ENCODE data around the gene PAX2. TPM values are rescaled to one million over a fixed set of nuclear protein-coding genes. Genes with fewer than 3 reads are reported as not detected.

The PAX2 gene
- total and polyA plus RNA-seq, 2 of the 13 experiments (the other 11 are each of a cell fraction or from before 2014, with no cell fraction given): not detected

DNA sequence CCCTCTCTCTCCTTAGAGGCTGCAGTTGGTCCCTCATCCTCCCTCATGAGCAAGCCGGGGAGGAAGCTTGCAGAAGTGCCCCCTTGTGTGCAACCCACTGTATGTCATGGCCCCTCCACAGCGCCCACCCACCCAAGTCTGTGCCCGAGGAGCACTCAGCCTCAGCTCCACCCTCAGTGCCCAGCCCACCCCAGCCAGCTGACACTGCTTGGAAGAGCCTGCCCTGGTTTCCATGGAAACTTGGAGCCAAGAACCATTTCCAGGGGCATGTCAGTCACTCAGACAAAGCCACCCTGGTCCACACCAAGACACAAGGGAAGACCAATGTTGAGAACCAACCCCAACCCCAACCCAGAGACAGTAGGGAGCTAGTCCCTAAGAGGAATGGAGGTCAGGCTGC, 79.5 kb downstream of the PAX2 start:
- no peak for ATAC-seq
- no TSS peak for BruUV-seq (replicated peaks)
- no peaks in the 10 kb centered on the region for H3K9me3 ChIP-seq (ENCODE audit: low read length)
- peaks cover 33% of the 10 kb centered on the region for H3K4me1 ChIP-seq (ENCODE audit: insufficient read depth, low read length)
- no peak for FAIRE-seq
- intact Hi-C loops (cut with micrococcal nuclease; ENCODE audit: unreplicated experiment): loop anchor here (5.0 kb wide), 1 partner anchor 52 kb away; no protein-coding TSS in a partner anchor
- H4K20me1 ChIP-seq (ENCODE audit: insufficient read depth, low read length): no peaks in the 10 kb centered on the region
- no CpG with 5 or more reads among the region's 3 CpGs for WGBS (ENCODE audit: low lambda C conversion rate)
- no peak overlapping the region for H3K27ac ChIP-seq (ENCODE audit: extremely low read length, insufficient read depth, low read length)
- H3K79me2 ChIP-seq (ENCODE audit: insufficient read depth, low read length): no peaks in the 10 kb centered on the region
- no peaks in the 10 kb centered on the region for H3K36me3 ChIP-seq (replicated peaks in 1 of 2; ENCODE audit: control insufficient read depth in 1 of 2, insufficient read depth in 2 of 2, low read length in 2 of 2)
- no peak overlapping the region for H3K4me3 ChIP-seq (replicated peaks in 1 of 3; ENCODE audit: insufficient read depth in 1 of 3, low read depth in 2 of 3, low read length in 3 of 3)
- H3K9ac ChIP-seq (ENCODE audit: insufficient read depth, low read depth, low read length): no peak overlapping the region
- CTCF ChIA-PET (ENCODE audit: low intra/inter-chr PET ratio, low total read pairs): no interaction called here
- H2AFZ ChIP-seq (ENCODE audit: low read length): no peak overlapping the region
- no peak for DNase-seq (ENCODE audit: low spot score)
- in situ Hi-C loops (cut with HindIII; ENCODE audit: extremely low pct_ligation_motif_present, low pct_unique_long_range_greater_than_20kb): no loop called here
- H3K4me2 ChIP-seq (ENCODE audit: low read depth, low read length): no peak overlapping the region
- POLR2A ChIA-PET: no interaction called here
- TF ChIP-seq ZNF75D (CRISPR knock-in tag; IDR thresholded peaks at IDR 0.05; ENCODE audit: borderline replicate concordance): no peak
- TF ChIP-seq AGO1 (IDR thresholded peaks at IDR 0.05; ENCODE audit: low read depth, low read length, poor library complexity, severe bottlenecking): no peak
- no peak for TF ChIP-seq MLXIP (CRISPR knock-in tag; IDR thresholded peaks at IDR 0.05; ENCODE audit: borderline replicate concordance)
- TF ChIP-seq ZBTB1 (CRISPR knock-in tag; IDR thresholded peaks at IDR 0.05; ENCODE audit: borderline replicate concordance): no peak
- TF ChIP-seq ZFP37 (CRISPR knock-in tag; IDR thresholded peaks at IDR 0.05; ENCODE audit: borderline replicate concordance): no peak
- H3K27me3 ChIP-seq (ENCODE audit: control insufficient read depth in 1 of 2, insufficient read depth in 2 of 2, low read length in 2 of 2): peaks cover 13 to 52% of the 10 kb centered on the region in 2 experiments

All from HepG2 (cell line).